ENCODE results near the gene GPC1. TPM values are rescaled to one million over a fixed set of nuclear protein-coding genes. Genes with fewer than 3 reads are reported as not detected.

GPC1 gene
- total and polyA plus RNA-seq, 12 donors = 104 to 287 (median 181) TPM

GRCh38 chr2:240398661-240399267 lies 36.7 kb upstream of the GPC1 start:
- Histone ChIP-seq H3K27ac (peak overlapping the region in 2 of 10 donors; percentile 0 to 9), H3K9me3 (no peaks in the 10 kb centered on the region), H3K36me3 (no peaks in the 10 kb centered on the region), H3K4me3 (no peak overlapping the region), H3K27me3 (peaks cover 0 to 5% (median 0%) of the 10 kb centered on the region in 7 donors), H3K4me1 (no peaks in the 10 kb centered on the region)
- intact Hi-C loops (cut with DNase I) = no loop called here
- ATAC-seq (peak in 2 of 8 donors; percentile 7 to 32), DNase-seq (no peak)
- 85 to 90% methylated on average over 17 to 20 of the region's 20 CpGs for WGBS, 2 donors
- TF ChIP-seq, protein P1, sequence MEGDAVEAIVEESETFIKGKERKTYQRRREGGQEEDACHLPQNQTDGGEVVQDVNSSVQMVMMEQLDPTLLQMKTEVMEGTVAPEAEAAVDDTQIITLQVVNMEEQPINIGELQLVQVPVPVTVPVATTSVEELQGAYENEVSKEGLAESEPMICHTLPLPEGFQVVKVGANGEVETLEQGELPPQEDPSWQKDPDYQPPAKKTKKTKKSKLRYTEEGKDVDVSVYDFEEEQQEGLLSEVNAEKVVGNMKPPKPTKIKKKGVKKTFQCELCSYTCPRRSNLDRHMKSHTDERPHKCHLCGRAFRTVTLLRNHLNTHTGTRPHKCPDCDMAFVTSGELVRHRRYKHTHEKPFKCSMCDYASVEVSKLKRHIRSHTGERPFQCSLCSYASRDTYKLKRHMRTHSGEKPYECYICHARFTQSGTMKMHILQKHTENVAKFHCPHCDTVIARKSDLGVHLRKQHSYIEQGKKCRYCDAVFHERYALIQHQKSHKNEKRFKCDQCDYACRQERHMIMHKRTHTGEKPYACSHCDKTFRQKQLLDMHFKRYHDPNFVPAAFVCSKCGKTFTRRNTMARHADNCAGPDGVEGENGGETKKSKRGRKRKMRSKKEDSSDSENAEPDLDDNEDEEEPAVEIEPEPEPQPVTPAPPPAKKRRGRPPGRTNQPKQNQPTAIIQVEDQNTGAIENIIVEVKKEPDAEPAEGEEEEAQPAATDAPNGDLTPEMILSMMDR (IDR thresholded peaks at IDR 0.05) = no peak

GRCh38 chr2:240399419-240400324 lies 35.8 kb upstream of the GPC1 start:
- Histone ChIP-seq H3K4me3 (no peak overlapping the region), H3K36me3 (no peaks in the 10 kb centered on the region), H3K27me3 (peaks cover 0 to 5% (median 0%) of the 10 kb centered on the region in 7 donors), H3K4me1 (no peaks in the 10 kb centered on the region), H3K9me3 (no peaks in the 10 kb centered on the region), H3K27ac (no peak overlapping the region)
- no peak for DNase-seq
- TF ChIP-seq, protein P1 (IDR thresholded peaks at IDR 0.05) = no peak
- 88 to 91% methylated on average over 14 of the region's 14 CpGs for WGBS, 2 donors
- intact Hi-C loops (cut with DNase I) = no loop called here
- ATAC-seq = no peak

GRCh38 chr2:240400371-240401161 lies 34.9 kb upstream of the GPC1 start:
- H3K9me3 ChIP-seq = no peaks in the 10 kb centered on the region
- no peaks in the 10 kb centered on the region for H3K4me1 ChIP-seq
- H3K27ac ChIP-seq = no peak overlapping the region
- intact Hi-C loops (cut with DNase I) = no loop called here
- peaks cover 0 to 5% (median 0%) of the 10 kb centered on the region in 7 donors for H3K27me3 ChIP-seq
- no peak overlapping the region for H3K4me3 ChIP-seq
- TF ChIP-seq, protein P1 (IDR thresholded peaks at IDR 0.05) = no peak
- peak in 1 of 8 donors; percentile 16 for ATAC-seq
- no peaks in the 10 kb centered on the region for H3K36me3 ChIP-seq
- no peak for DNase-seq
- WGBS, 2 donors = 87 to 88% methylated on average over 22 of the region's 22 CpGs

GRCh38 chr2:240401308-240401707 lies 34.2 kb upstream of the GPC1 start:
- TF ChIP-seq, protein P1 (IDR thresholded peaks at IDR 0.05) = no peak
- intact Hi-C loops (cut with DNase I) = no loop called here

More at GRCh38 chr2:240401308-240401707, 34.2 kb upstream of the GPC1 start:
- no peaks in the 10 kb centered on the region for H3K36me3 ChIP-seq
- 82 to 93% methylated on average over 12 of the region's 12 CpGs for WGBS, 2 donors
- H3K27me3 ChIP-seq = peaks cover 0 to 5% (median 0%) of the 10 kb centered on the region in 7 donors
- H3K27ac ChIP-seq = no peak overlapping the region
- H3K4me1 ChIP-seq = no peaks in the 10 kb centered on the region
- no peak overlapping the region for H3K4me3 ChIP-seq
- no peak for DNase-seq
- ATAC-seq = no peak
- H3K9me3 ChIP-seq = no peaks in the 10 kb centered on the region

Measured in heart right ventricle (tissue), 16 donors.